Type B pancreatic cell (in vitro differentiated cells): Measurements from ENCODE around the gene NOC4L. TPM values are rescaled to one million over a fixed set of nuclear protein-coding genes. Genes with fewer than 3 reads are reported as not detected.

Experiments
- DNase-seq: peaks from one replicate; pipeline ENCODE4 v3.0.0; 2021; ENCODE audit warnings: mixed read lengths; ENCODE audit not compliant: unreplicated experiment; ENCODE audit errors: extremely low spot score
- H3K27ac Mint-ChIP-seq: 2 replicates; pipeline ENCODE4 v1.8.0; 2021; ENCODE audit warnings: mild to moderate bottlenecking, mixed read lengths
- H3K27me3 Mint-ChIP-seq: 2 replicates; pipeline ENCODE4 v1.8.0; 2021; ENCODE audit warnings: mixed read lengths
- H3K36me3 Mint-ChIP-seq: 2 replicates; pipeline ENCODE4 v1.8.0; 2021; ENCODE audit warnings: mixed read lengths
- H3K4me1 Mint-ChIP-seq: one replicate; pipeline ENCODE4 v1.8.0; 2021; ENCODE audit warnings: mixed read lengths; ENCODE audit not compliant: unreplicated experiment
- H3K4me3 Mint-ChIP-seq: 2 replicates; pipeline ENCODE4 v1.8.0; 2021; ENCODE audit warnings: mild to moderate bottlenecking, mixed read lengths
- H3K9me3 Mint-ChIP-seq: 2 replicates; pipeline ENCODE4 v1.8.0; 2021; ENCODE audit warnings: mixed read lengths
- total RNA-seq: library from RNA; stranded (reverse); gene quantifications from 2 replicates; pipeline ENCODE4 v1.2.1, GENCODE V29; 2021; ENCODE audit warnings: low replicate concordance
- TF ChIP-seq, protein P1 (sequence below): fragments of 200-600 bp; sonication (generic); conservative IDR thresholded peaks from 2 replicates; pipeline ENCODE4 v1.5.0; 2021; ENCODE audit warnings: antibody characterized with exemption, mild to moderate bottlenecking

NOC4L gene
- total RNA-seq, 1 donor from 2014 or later, result 27.8 TPM

DNA sequence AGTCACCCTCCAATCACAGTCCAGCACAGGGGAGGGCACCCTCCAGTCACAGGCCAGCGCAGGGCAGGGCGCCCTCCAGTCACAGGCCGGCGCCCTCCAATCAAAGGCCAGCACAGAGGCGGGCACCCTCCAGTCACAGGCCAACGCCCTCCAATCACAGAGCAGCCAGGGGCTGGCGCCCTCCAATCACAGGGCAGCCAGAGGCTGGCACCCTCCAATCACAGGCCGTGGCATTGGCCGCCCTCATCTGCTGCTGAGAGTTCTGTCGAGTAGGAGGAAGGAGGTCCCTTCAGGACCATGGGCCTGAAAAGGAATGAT lies 26.7 kb upstream of the NOC4L start:
- no peak for DNase-seq
- H3K27ac Mint-ChIP-seq, result no peak overlapping the region
- H3K36me3 Mint-ChIP-seq, result no peaks in the 10 kb centered on the region
- H3K4me3 Mint-ChIP-seq, result no peak overlapping the region
- H3K27me3 Mint-ChIP-seq, result no peaks in the 10 kb centered on the region
- H3K9me3 Mint-ChIP-seq, result no peaks in the 10 kb centered on the region
- TF ChIP-seq, protein P1, sequence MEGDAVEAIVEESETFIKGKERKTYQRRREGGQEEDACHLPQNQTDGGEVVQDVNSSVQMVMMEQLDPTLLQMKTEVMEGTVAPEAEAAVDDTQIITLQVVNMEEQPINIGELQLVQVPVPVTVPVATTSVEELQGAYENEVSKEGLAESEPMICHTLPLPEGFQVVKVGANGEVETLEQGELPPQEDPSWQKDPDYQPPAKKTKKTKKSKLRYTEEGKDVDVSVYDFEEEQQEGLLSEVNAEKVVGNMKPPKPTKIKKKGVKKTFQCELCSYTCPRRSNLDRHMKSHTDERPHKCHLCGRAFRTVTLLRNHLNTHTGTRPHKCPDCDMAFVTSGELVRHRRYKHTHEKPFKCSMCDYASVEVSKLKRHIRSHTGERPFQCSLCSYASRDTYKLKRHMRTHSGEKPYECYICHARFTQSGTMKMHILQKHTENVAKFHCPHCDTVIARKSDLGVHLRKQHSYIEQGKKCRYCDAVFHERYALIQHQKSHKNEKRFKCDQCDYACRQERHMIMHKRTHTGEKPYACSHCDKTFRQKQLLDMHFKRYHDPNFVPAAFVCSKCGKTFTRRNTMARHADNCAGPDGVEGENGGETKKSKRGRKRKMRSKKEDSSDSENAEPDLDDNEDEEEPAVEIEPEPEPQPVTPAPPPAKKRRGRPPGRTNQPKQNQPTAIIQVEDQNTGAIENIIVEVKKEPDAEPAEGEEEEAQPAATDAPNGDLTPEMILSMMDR, result no peak
- H3K4me1 Mint-ChIP-seq, result no peaks in the 10 kb centered on the region

- no peak for DNase-seq
- Mint-ChIP-seq H3K4me3 (no peak overlapping the region), H3K9me3 (no peaks in the 10 kb centered on the region), H3K4me1 (no peaks in the 10 kb centered on the region), H3K27me3 (no peaks in the 10 kb centered on the region), H3K27ac (no peak overlapping the region), H3K36me3 (peaks cover 1% of the 10 kb centered on the region)
- TF ChIP-seq, protein P1, result no peak
Observed at GRCh38 chr12:132118876-132119275, 25.4 kb upstream of the NOC4L start.

DNA sequence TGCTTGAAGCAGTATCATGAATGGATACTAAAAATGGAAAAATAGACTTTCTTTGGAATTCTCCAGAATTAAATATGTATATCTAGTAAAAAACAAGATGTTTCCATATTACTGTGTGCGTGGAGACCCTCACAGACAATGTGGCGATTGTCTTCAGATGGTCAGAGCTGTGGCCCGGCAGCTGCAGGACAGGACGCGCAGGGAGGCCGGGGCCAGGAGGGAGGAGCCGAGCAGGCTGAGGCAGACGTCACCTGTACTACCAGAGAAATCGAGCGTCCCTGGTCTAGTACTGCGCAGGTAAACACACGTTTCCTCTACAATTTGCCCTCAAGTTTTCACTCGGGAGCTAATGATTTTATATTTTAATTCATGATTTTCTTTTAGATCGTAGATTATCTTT lies 23.0 kb upstream of the NOC4L start:
- TF ChIP-seq, protein P1, result no peak
- H3K4me1 Mint-ChIP-seq, result no peaks in the 10 kb centered on the region
- no peak overlapping the region for H3K4me3 Mint-ChIP-seq
- H3K27me3 Mint-ChIP-seq, result no peaks in the 10 kb centered on the region
- H3K36me3 Mint-ChIP-seq, result peaks cover 13% of the 10 kb centered on the region
- H3K9me3 Mint-ChIP-seq, result no peaks in the 10 kb centered on the region
- H3K27ac Mint-ChIP-seq, result no peak overlapping the region
- no peak for DNase-seq

DNA sequence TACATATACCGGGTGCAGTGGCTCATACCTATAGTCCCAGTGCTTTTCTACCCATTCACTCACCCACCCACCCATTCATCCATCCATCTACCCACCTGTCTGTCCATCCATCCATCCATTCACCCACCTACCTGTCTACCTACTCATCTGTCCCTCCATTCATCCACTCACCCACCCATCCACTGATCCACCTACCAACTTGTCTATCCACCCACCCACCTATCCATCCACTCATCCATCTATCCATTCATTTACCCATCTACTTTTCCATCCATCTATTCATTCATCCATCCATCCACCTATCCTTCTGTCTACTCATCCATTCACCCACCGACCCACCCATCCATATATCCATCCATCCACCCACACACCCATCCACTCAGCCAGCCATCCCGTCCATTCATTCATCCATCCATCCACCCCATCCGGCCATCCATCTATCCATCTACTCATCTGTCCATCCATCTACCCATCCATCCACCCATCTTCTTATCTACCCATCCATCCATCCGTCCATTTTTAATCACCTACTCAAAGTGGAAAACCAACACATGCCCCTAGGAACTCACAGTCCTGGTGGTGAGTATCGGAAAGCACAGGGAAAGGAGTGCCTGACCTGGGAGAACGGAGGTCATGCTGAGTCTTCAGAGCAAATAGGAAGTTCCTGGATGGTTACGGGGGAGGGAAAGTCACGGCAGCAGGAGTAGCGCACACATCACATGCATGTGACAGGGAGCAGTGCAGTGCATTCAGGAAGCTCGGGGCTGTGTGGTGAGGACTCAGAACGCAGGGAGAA lies 20.1 kb upstream of the NOC4L start:
- H3K4me1 Mint-ChIP-seq, result no peaks in the 10 kb centered on the region
- H3K36me3 Mint-ChIP-seq, result peaks cover 34% of the 10 kb centered on the region
- DNase-seq, result no peak
- TF ChIP-seq, protein P1, result no peak
- H3K27me3 Mint-ChIP-seq, result no peaks in the 10 kb centered on the region
- peaks cover 3% of the 10 kb centered on the region for H3K9me3 Mint-ChIP-seq
- H3K27ac Mint-ChIP-seq, result no peak overlapping the region
- no peak overlapping the region for H3K4me3 Mint-ChIP-seq

- no peak overlapping the region for H3K27ac Mint-ChIP-seq
- H3K9me3 Mint-ChIP-seq, result peaks cover 4% of the 10 kb centered on the region
- H3K27me3 Mint-ChIP-seq, result no peaks in the 10 kb centered on the region
- no peaks in the 10 kb centered on the region for H3K4me1 Mint-ChIP-seq
- H3K4me3 Mint-ChIP-seq, result no peak overlapping the region
- no peak for DNase-seq
- TF ChIP-seq, protein P1, result no peak
- H3K36me3 Mint-ChIP-seq, result peaks cover 36% of the 10 kb centered on the region
Observed at GRCh38 chr12:132124766-132125425, 19.4 kb upstream of the NOC4L start.
